IMR-90 (cell line): Measurements from ENCODE around the gene TAX1BP1. TPM values are rescaled to one million over a fixed set of nuclear protein-coding genes. Genes with fewer than 3 reads are reported as not detected.

Source experiments
- ATAC-seq: fragments of 200-7000 bp; cut with Tn5 transposase; 2 replicates; pipeline ENCODE4 v1.9.1; 2020; ENCODE audit warnings: low read depth, mild to moderate bottlenecking, moderate library complexity
- BruUV-seq: library from RNA; stranded (reverse); fragments of 400-500 nt; replicated peaks from 2 replicates; lab custom pipeline; 2021; lab: Mats Ljungman, UMichigan
- CTCF ChIA-PET: fragments of 300-600 bp; formaldehyde crosslinking; extraction: SDS; loops from one replicate; lab custom pipeline; 2021; ENCODE audit warnings: antibody characterized with exemption; lab: Yijun Ruan, JAX
- POLR2A ChIA-PET: fragments of 300-600 bp; sonication (Branson Sonifier 250); formaldehyde crosslinking; loops from one replicate; lab custom pipeline; 2022; ENCODE audit warnings: antibody characterized with exemption; ENCODE audit not compliant: unreplicated experiment; lab: Charles Lee
- DNase-seq: peaks from one replicate; pipeline ENCODE4 v3.0.0; 2013
- H2AFZ ChIP-seq: replicated peaks from 2 replicates; pipeline ENCODE3; 2013; ENCODE audit warnings: low read length, mild to moderate bottlenecking; ENCODE audit not compliant: poor library complexity
- H2AK5ac ChIP-seq: 2 replicates; pipeline ENCODE4 v1.6.1; 2013; ENCODE audit warnings: low read depth, low read length, inconsistent platforms
- H2AK9ac ChIP-seq: replicated peaks from 2 replicates; pipeline ENCODE3; 2013; ENCODE audit warnings: mild to moderate bottlenecking, low read depth, low read length, moderate library complexity; ENCODE audit not compliant: poor library complexity
- H2BK120ac ChIP-seq: 2 replicates; pipeline ENCODE4 v1.6.1; 2013; ENCODE audit warnings: low read depth, low read length, inconsistent platforms
- H2BK15ac ChIP-seq: 3 replicates; pipeline ENCODE4 v1.6.1; 2013; ENCODE audit warnings: low read depth, low read length, inconsistent platforms
- H2BK20ac ChIP-seq: 2 replicates; pipeline ENCODE4 v1.6.1; 2013; ENCODE audit warnings: low read depth, mild to moderate bottlenecking, inconsistent platforms, low read length, moderate library complexity
- H2BK5ac ChIP-seq: 2 replicates; pipeline ENCODE4 v1.6.1; 2013; ENCODE audit warnings: mild to moderate bottlenecking, low read depth, low read length, inconsistent platforms; ENCODE audit not compliant: poor library complexity, severe bottlenecking
- H3K14ac ChIP-seq: replicated peaks from 2 replicates; pipeline ENCODE4 v1.6.1; 2013; ENCODE audit warnings: low read depth, low read length, inconsistent platforms
- H3K18ac ChIP-seq: 2 replicates; pipeline ENCODE4 v1.6.1; 2013; ENCODE audit warnings: low read depth, low read length, control low read depth
- H3K23ac ChIP-seq: 2 replicates; pipeline ENCODE4 v1.6.1; 2013; ENCODE audit warnings: low read depth, low read length, inconsistent platforms
- H3K27ac ChIP-seq: 2 replicates; pipeline ENCODE4 v1.5.1; 2013; ENCODE audit warnings: mild to moderate bottlenecking, control low read depth, low read length; ENCODE audit not compliant: insufficient read depth
- H3K27me3 ChIP-seq: 2 replicates; pipeline ENCODE4 v1.6.1; 2013; ENCODE audit warnings: low read length; ENCODE audit not compliant: control insufficient read depth, insufficient read depth
- H3K36me3 ChIP-seq: 2 replicates; pipeline ENCODE4 v1.6.1; 2013; ENCODE audit warnings: low read length, mixed read lengths; ENCODE audit not compliant: control insufficient read depth, insufficient read depth
- H3K4ac ChIP-seq: 2 replicates; pipeline ENCODE4 v1.6.1; 2013; ENCODE audit warnings: low read depth, low read length, inconsistent platforms
- H3K4me1 ChIP-seq: 2 replicates; pipeline ENCODE4 v1.6.1; 2013; ENCODE audit warnings: low read length, mixed read lengths; ENCODE audit not compliant: control insufficient read depth, insufficient read depth
- H3K4me2 ChIP-seq: 2 replicates; pipeline ENCODE4 v1.6.1; 2013; ENCODE audit warnings: low read depth, mild to moderate bottlenecking, control low read depth, low read length, moderate library complexity
- H3K4me3 ChIP-seq: 2 replicates; pipeline ENCODE4 v1.5.1; 2013; ENCODE audit warnings: low read depth, mild to moderate bottlenecking, control low read depth, low read length, moderate library complexity; ENCODE audit not compliant: insufficient read depth
- H3K56ac ChIP-seq: 2 replicates; pipeline ENCODE4 v1.6.1; 2013; ENCODE audit warnings: low read length, inconsistent platforms; ENCODE audit not compliant: insufficient read depth; ENCODE audit errors: extremely low read depth
- H3K79me1 ChIP-seq, 2 experiments: 2 replicates each; pipeline ENCODE4 v1.6.1; 2013; ENCODE audit warnings: low read length in 2 of 2, inconsistent platforms in 1 of 2, low read depth in 1 of 2
- H3K9ac ChIP-seq: 2 replicates; pipeline ENCODE4 v1.6.1; 2013; ENCODE audit warnings: low read depth, low read length, control low read depth
- H3K9me1 ChIP-seq: 2 replicates; pipeline ENCODE4 v1.6.1; 2013; ENCODE audit warnings: low read length, inconsistent platforms; ENCODE audit not compliant: insufficient read depth
- H3K9me3 ChIP-seq: 2 replicates; pipeline ENCODE4 v1.6.1; 2013; ENCODE audit warnings: low read length; ENCODE audit not compliant: control insufficient read depth, insufficient read depth
- H4K20me1 ChIP-seq: 2 replicates; pipeline ENCODE4 v1.6.1; 2013; ENCODE audit warnings: low read length, inconsistent platforms; ENCODE audit not compliant: insufficient read depth
- H4K5ac ChIP-seq: 2 replicates; pipeline ENCODE4 v1.6.1; 2013; ENCODE audit warnings: mild to moderate bottlenecking, low read depth, low read length, control low read depth
- H4K8ac ChIP-seq, 2 experiments: 2 replicates each; pipeline ENCODE4 v1.6.1; 2013; ENCODE audit warnings: low read depth in 2 of 2, low read length in 2 of 2, control low read depth in 1 of 2, inconsistent platforms in 1 of 2
- H4K91ac ChIP-seq: 2 replicates; pipeline ENCODE4 v1.6.1; 2013; ENCODE audit warnings: low read depth, low read length, inconsistent platforms; ENCODE audit not compliant: insufficient read depth
- BHLHE40 ChIP-seq: fragments of 150-350 bp; IDR thresholded peaks from 2 replicates; pipeline ENCODE4 v1.6.1; 2016; ENCODE audit warnings: mild to moderate bottlenecking, low read depth, low read length
- FOS ChIP-seq: fragments of 150-350 bp; IDR thresholded peaks from 2 replicates; pipeline ENCODE4 v1.6.1; 2016; ENCODE audit warnings: low read depth, low read length
- WGBS, 2 experiments: methylation state at CpG; one replicate each; pipeline versions ENCODE4 v1.1.5 to v1.1.7; 2013; ENCODE audit warnings: missing lambda C conversion rate in 2 of 2; ENCODE audit not compliant: insufficient read length in 1 of 2; ENCODE audit errors: extremely low coverage in 2 of 2; 5-methylcytosine and 5-hydroxymethylcytosine counted together
- dilution Hi-C: fragments of 300-500 bp; cut with HindIII; formaldehyde crosslinking; loops from one replicate; pipeline ENCODE4 v1.14.3; 2018; ENCODE audit warnings: low sequenced_read_pairs; ENCODE audit not compliant: unreplicated experiment
- in situ Hi-C: fragments of 300-500 bp; cut with MboI; formaldehyde crosslinking; loops from 3 replicates; pipeline ENCODE4 v1.14.3; 2019; ENCODE audit warnings: low sequenced_read_pairs, inconsistent platforms, mixed read lengths
- intact Hi-C: fragments of 100-400 bp; cut with micrococcal nuclease; formaldehyde crosslinking; loops from 2 replicates; pipeline ENCODE4 v1.10.0; 2022
- polyA plus RNA-seq, 3 experiments: library from polyadenylated mRNA; depleted of rRNA; stranded (reverse); fragments of >200 nt; gene quantifications; 2 replicates each; pipeline ENCODE4 v1.2.3, GENCODE V29; 2012; ENCODE audit warnings: low replicate concordance in 1 of 3
- total RNA-seq: library from RNA; depleted of rRNA; stranded (reverse); fragments of >200 nt; gene quantifications from 2 replicates; pipeline ENCODE4 v1.2.3, GENCODE V29; 2012

TAX1BP1 gene
- total and polyA plus RNA-seq, 2 of the 4 experiments (the other 2 are of a cell fraction): 49.0 to 52.7 TPM

DNA sequence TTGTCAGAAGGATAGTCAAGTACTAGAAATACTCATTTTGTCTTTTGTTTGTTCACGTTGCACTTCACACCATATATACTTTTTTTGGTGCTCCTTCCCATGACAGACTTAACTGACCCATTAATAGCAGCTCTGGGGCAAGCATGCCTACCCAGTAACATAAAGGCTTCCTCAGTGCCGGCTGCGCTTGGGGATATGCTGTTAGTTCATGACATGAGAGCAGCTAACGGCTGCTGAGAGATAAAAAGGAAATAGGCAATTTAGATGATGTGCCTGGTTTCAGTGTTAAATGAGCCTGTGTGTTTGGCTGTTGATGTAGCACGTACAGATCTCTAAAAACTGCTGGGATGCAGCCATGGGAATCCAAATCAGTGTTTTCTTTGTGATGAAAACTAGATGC lies 86.4 kb downstream of the TAX1BP1 start:
- Histone ChIP-seq H3K27ac (no peak overlapping the region), H2AK5ac (no peak overlapping the region), H2AFZ (no peak overlapping the region), H3K9ac (no peak overlapping the region), H3K4me3 (no peak overlapping the region), H3K14ac (no peak overlapping the region), H3K9me1 (no peaks in the 10 kb centered on the region), H4K20me1 (no peaks in the 10 kb centered on the region; the same call in 1 of the 2 replicates), H3K18ac (no peak overlapping the region), H2BK5ac (no peak overlapping the region), H2BK20ac (no peak overlapping the region), H4K8ac (no peak overlapping the region), H4K5ac (no peak overlapping the region), H3K23ac (no peak overlapping the region), H3K56ac (no peak overlapping the region), H2BK120ac (no peak overlapping the region), H3K9me3 (no peaks in the 10 kb centered on the region), H4K91ac (no peak overlapping the region), H2AK9ac (no peak overlapping the region), H3K4me2 (no peak overlapping the region), H3K4me1 (no peaks in the 10 kb centered on the region), H2BK15ac (no peak overlapping the region), H3K27me3 (no peaks in the 10 kb centered on the region), H3K79me1 (peaks cover 5 to 6% of the 10 kb centered on the region in 2 experiments; a peak in 3 of 4 replicates), H3K4ac (no peak overlapping the region), H3K36me3 (peaks cover 5% of the 10 kb centered on the region)
- no peak for DNase-seq
- no TSS peak for BruUV-seq
- TF ChIP-seq BHLHE40 (no peak), FOS (no peak)
- no peak for ATAC-seq
- intact Hi-C loops: no loop called here
- WGBS, 2 experiments: 75% methylated on average over 1 of the region's 5 CpGs; no CpG with 5 or more reads in 1 of the 2 experiments
- in situ Hi-C loops: no loop called here
- CTCF ChIA-PET: no interaction called here
- dilution Hi-C loops: no loop called here
- POLR2A ChIA-PET: no interaction called here
